Nephron (organoid): ENCODE results near the gene PRCD.
"Not testable (repeated sequence)": the region's sequence is repeated elsewhere in the genome, so short reads cannot be mapped to it uniquely, and the experiment has no call there.

Experiments used
- H3K27ac Mint-ChIP-seq, 3 experiments: 2 replicates each; pipeline ENCODE4 v1.8.0; 2020; ENCODE audit warnings: mixed read lengths in 3 of 3, mild to moderate bottlenecking in 2 of 3, moderate library complexity in 1 of 3
- H3K27me3 Mint-ChIP-seq: 2 replicates; pipeline ENCODE4 v1.8.0; 2021; ENCODE audit warnings: low read depth, mild to moderate bottlenecking, moderate library complexity, mixed read lengths
- H3K36me3 Mint-ChIP-seq: 2 replicates; pipeline ENCODE4 v1.8.0; 2020; ENCODE audit warnings: low read depth, mixed read lengths
- H3K4me1 Mint-ChIP-seq: 2 replicates; pipeline ENCODE4 v1.8.0; 2020; ENCODE audit warnings: mixed read lengths
- H3K4me3 Mint-ChIP-seq, 3 experiments: 2 replicates each; pipeline ENCODE4 v1.8.0; 2020; ENCODE audit warnings: mild to moderate bottlenecking in 3 of 3, mixed read lengths in 3 of 3, moderate library complexity in 2 of 3
- H3K9me3 Mint-ChIP-seq: 2 replicates; pipeline ENCODE4 v1.8.0; 2020; ENCODE audit warnings: mixed read lengths
- CTCF ChIP-seq, 3 experiments: fragments of 200-600 bp; sonication (generic); IDR thresholded peaks; one replicate each; pipeline ENCODE4 v1.5.0; 2021; ENCODE audit warnings: antibody characterized with exemption in 3 of 3; ENCODE audit not compliant: unreplicated experiment in 3 of 3

PRCD gene

GRCh38 chr17:76510831-76511244 lies 29.0 kb upstream of the PRCD start:
- peaks cover 40% of the 10 kb centered on the region for H3K4me1 Mint-ChIP-seq
- peak overlapping the region in 2 of 3 experiments; percentile 16 to 21 for H3K27ac Mint-ChIP-seq
- H3K4me3 Mint-ChIP-seq, result no peak overlapping the region
- no peaks in the 10 kb centered on the region for H3K36me3 Mint-ChIP-seq
- no peaks in the 10 kb centered on the region for H3K9me3 Mint-ChIP-seq
- H3K27me3 Mint-ChIP-seq, result peaks cover 14% of the 10 kb centered on the region
- TF ChIP-seq CTCF (IDR thresholded peaks at IDR 0.05; ENCODE audit: unreplicated experiment in 3 of 3), result no peak

- Mint-ChIP-seq H3K36me3 (no peaks in the 10 kb centered on the region), H3K4me3 (no peak overlapping the region), H3K9me3 (no peaks in the 10 kb centered on the region), H3K4me1 (peaks cover 40% of the 10 kb centered on the region), H3K27ac (no peak overlapping the region), H3K27me3 (peaks cover 14% of the 10 kb centered on the region)
- TF ChIP-seq CTCF (IDR thresholded peaks at IDR 0.05; ENCODE audit: unreplicated experiment in 3 of 3), result no peak
Measured at GRCh38 chr17:76511668-76512365, 28.0 kb upstream of the PRCD start.

GRCh38 chr17:76512366-76513305 lies 27.2 kb upstream of the PRCD start:
- Mint-ChIP-seq H3K9me3 (no peaks in the 10 kb centered on the region), H3K27ac (peak overlapping the region in 2 of 3 experiments; percentile 60 to 72), H3K4me1 (peaks cover 40% of the 10 kb centered on the region), H3K36me3 (no peaks in the 10 kb centered on the region), H3K4me3 (no peak overlapping the region), H3K27me3 (peaks cover 13% of the 10 kb centered on the region)
- no peak for TF ChIP-seq CTCF (IDR thresholded peaks at IDR 0.05; ENCODE audit: unreplicated experiment in 3 of 3)

GRCh38 chr17:76513306-76513692 lies 26.5 kb upstream of the PRCD start:
- no peaks in the 10 kb centered on the region for H3K36me3 Mint-ChIP-seq
- peaks cover 8% of the 10 kb centered on the region for H3K27me3 Mint-ChIP-seq
- H3K27ac Mint-ChIP-seq, result peak overlapping the region in 2 of 3 experiments; percentile 60 to 72
- TF ChIP-seq CTCF (IDR thresholded peaks at IDR 0.05; ENCODE audit: unreplicated experiment in 3 of 3), result no peak
- no peaks in the 10 kb centered on the region for H3K9me3 Mint-ChIP-seq
- H3K4me1 Mint-ChIP-seq, result peaks cover 45% of the 10 kb centered on the region
- no peak overlapping the region for H3K4me3 Mint-ChIP-seq

GRCh38 chr17:76514355-76514754 lies 25.5 kb upstream of the PRCD start:
- Mint-ChIP-seq H3K27ac (peak overlapping the region; percentile 24 to 61 (median 29)), H3K4me1 (peaks cover 44% of the 10 kb centered on the region), H3K27me3 (peaks cover 12% of the 10 kb centered on the region)
- not testable (repeated sequence) for H3K36me3 Mint-ChIP-seq, H3K4me3 Mint-ChIP-seq, H3K9me3 Mint-ChIP-seq

GRCh38 chr17:76515274-76515949 lies 24.4 kb upstream of the PRCD start:
- Mint-ChIP-seq H3K9me3 (no peaks in the 10 kb centered on the region), H3K36me3 (no peaks in the 10 kb centered on the region), H3K27ac (peak overlapping the region; percentile 75 to 95 (median 92)), H3K4me1 (peaks cover 51% of the 10 kb centered on the region), H3K4me3 (peak overlapping the region in 1 of 3 experiments; percentile 18), H3K27me3 (peaks cover 14% of the 10 kb centered on the region)
- TF ChIP-seq CTCF (IDR thresholded peaks at IDR 0.05; ENCODE audit: unreplicated experiment in 3 of 3), result no peak
